Mucosa of descending colon (tissue), 3 donors: ENCODE measurements around the gene APOB. TPM values are rescaled to one million over a fixed set of nuclear protein-coding genes. Genes with fewer than 3 reads are reported as not detected.

Source experiments
- ATAC-seq: fragments of 200-7000 bp; cut with Tn5 transposase; one replicate; pipeline ENCODE4 v1.9.1; 2020; ENCODE audit warnings: mild to moderate bottlenecking, moderate library complexity
- DNase-seq, 3 donors: peaks; one replicate each; pipeline ENCODE4 v3.0.0-alpha.2; 2020
- H3K36me3 ChIP-seq: fragments of 200-600 bp; one replicate; pipeline ENCODE4 v1.8.0; 2021; ENCODE audit warnings: low read depth, mild to moderate bottlenecking
- H3K4me1 ChIP-seq: fragments of 200-600 bp; one replicate; pipeline ENCODE4 v1.8.0; 2021; ENCODE audit warnings: low read depth, mild to moderate bottlenecking
- H3K4me3 ChIP-seq: fragments of 200-600 bp; one replicate; pipeline ENCODE4 v1.8.0; 2021; ENCODE audit warnings: mild to moderate bottlenecking
- H3K9me3 ChIP-seq: fragments of 200-600 bp; one replicate; pipeline ENCODE4 v1.8.0; 2021; ENCODE audit warnings: mild to moderate bottlenecking
- intact Hi-C, 2 donors: fragments of 100-400 bp; cut with DNase I in 1 of 2; cut with micrococcal nuclease in 1 of 2; formaldehyde crosslinking; loops; one replicate each; pipeline versions ENCODE4 v1.11.0 to v1.11.1; 2022; cut with DNase I, micrococcal nuclease
- total RNA-seq, 3 donors: library from RNA; stranded (reverse); fragmentation: NEBNext Ultra II Directional in 2 of 3; extraction: Animal tissue kit (Norgen Biotek cat#: 25700) in 2 of 3; gene quantifications; one replicate each; pipeline versions ENCODE4 v1.2.1 to v1.2.4, GENCODE V29; 2021 to 2023
- TF ChIP-seq, protein P1 (sequence below): fragments of 200-600 bp; IDR thresholded peaks from one replicate; pipeline ENCODE4 v1.8.0; 2022; ENCODE audit warnings: antibody characterized with exemption, mild to moderate bottlenecking
- donor health status: DM: no; HTN: no; CAD: no; lungs with moderate emphysema.
- donor health status: DM: no; HTN: no; CAD: no.
- donor health status: DM: no; HTN: yes; CAD: no.

Gene APOB
- total RNA-seq, 3 donors from 2014 or later: 0.34 to 0.55 (median 0.47) TPM

DNA sequence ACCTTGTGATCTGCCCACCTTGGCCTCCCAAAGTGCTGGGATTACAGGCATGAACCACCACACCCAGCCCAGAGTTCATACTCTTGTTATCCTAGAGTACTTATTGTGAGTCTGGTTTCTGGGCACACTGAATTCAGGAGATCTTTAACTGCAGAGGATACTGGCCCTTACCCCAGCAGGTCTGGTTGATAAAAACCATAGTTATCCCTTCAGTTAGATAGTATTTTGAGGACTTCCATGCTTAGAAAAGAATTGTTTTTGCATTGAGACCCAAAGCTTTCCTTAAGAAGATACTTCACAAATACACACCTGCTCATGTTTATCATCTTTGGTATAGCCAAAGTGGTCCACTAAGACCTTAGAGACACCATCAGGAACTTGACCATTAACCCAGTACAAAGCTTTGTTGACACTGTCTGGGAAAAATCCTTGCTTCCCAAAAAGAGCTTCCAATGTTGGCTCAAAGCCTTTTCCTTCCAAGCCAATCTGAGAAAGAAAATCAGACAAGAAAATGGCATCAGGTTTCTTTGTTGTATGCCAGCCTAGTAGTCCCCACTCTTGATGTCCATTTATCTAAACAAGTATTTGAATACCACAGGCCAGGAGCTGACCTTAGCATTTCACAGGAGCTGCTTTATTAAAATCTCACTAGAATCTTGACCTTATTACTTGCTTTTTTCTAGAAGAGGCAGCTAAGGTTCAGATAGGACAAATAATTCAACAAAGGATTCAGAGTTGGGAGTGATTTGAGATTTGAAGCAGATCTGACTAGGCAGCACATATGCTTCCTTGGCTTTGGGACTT lies 17.2 kb downstream of the APOB start:
- Histone ChIP-seq H3K4me3 (no peak overlapping the region), H3K36me3 (no peaks in the 10 kb centered on the region), H3K9me3 (no peaks in the 10 kb centered on the region), H3K4me1 (no peaks in the 10 kb centered on the region)
- ATAC-seq (no peak), DNase-seq (no peak)
- TF ChIP-seq, protein P1, sequence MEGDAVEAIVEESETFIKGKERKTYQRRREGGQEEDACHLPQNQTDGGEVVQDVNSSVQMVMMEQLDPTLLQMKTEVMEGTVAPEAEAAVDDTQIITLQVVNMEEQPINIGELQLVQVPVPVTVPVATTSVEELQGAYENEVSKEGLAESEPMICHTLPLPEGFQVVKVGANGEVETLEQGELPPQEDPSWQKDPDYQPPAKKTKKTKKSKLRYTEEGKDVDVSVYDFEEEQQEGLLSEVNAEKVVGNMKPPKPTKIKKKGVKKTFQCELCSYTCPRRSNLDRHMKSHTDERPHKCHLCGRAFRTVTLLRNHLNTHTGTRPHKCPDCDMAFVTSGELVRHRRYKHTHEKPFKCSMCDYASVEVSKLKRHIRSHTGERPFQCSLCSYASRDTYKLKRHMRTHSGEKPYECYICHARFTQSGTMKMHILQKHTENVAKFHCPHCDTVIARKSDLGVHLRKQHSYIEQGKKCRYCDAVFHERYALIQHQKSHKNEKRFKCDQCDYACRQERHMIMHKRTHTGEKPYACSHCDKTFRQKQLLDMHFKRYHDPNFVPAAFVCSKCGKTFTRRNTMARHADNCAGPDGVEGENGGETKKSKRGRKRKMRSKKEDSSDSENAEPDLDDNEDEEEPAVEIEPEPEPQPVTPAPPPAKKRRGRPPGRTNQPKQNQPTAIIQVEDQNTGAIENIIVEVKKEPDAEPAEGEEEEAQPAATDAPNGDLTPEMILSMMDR: no peak
- intact Hi-C loops: no loop called here

DNA sequence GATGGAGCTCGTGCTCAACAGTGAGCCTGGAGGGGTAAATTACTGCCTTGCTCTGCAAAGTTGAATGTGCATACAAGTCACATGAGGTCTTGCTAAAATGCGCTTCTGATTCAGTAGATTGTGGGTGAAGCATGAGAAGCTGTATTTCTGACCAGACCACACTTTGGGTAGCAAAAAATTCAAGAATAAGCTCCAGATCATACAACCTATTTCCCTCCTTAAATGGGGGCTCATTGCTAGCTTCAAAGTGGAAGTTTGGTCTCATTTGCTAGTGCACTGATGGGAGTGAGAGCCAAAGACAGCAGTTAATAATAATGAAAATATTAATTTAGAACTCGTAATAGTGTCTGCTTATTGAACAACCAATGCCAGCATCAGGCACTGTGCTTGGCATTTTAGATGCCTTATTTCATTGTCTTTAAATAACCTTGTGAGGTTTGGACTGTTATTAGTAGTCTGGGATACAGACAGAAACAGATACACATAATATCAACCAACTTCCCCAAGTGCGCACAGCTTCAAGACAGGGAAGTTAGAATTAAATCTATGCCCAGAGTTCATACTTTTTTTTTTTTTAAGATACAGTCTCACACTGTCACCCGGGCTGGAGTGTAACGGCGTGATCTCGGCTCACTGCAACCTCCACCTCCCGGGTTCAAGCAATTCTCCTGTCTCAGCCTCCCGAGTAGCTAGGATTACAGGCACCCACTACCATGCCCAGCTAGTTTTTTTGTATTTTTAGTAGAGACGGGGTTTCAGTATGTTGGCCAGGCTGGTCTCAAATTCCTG lies 18.0 kb downstream of the APOB start:
- no peak for ATAC-seq
- intact Hi-C loops: no loop called here
- Histone ChIP-seq H3K36me3 (no peaks in the 10 kb centered on the region), H3K4me3 (no peak overlapping the region), H3K4me1 (no peaks in the 10 kb centered on the region), H3K9me3 (no peaks in the 10 kb centered on the region)
- TF ChIP-seq, protein P1: no peak
- no peak for DNase-seq

DNA sequence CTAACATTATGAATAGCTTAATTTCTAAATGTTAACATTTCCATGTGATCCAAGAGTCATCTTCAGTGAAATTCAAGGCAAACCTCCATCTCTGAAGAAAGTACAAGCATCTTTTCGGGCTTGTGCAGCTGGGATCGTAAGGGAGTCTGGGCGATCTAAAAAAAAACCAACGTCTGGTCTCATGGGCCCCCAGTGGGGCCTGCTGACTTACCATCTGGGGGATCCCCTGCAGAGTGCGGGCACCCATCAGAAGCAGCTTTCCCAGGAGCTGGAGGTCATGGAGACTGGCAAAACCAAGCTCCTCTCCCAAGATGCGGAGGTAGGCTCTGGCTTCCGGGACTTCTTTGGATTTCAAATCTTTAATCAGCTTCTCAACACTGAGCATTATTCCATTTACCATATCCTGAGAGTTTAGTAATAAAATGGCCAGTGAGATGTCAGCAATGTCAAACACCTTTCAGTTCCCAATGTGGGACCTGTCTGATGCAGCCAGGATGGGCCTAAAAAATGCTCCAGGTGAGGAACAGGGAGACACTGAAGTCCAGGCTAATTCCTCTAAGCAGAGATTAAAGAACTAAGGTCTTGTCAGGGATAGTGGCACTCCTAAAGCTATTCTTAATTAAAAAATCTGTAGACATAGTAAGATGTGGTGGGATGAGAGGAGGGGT lies 19.0 kb downstream of the APOB start:
- ATAC-seq: no peak
- no peaks in the 10 kb centered on the region for H3K36me3 ChIP-seq
- TF ChIP-seq, protein P1: no peak

DNA sequence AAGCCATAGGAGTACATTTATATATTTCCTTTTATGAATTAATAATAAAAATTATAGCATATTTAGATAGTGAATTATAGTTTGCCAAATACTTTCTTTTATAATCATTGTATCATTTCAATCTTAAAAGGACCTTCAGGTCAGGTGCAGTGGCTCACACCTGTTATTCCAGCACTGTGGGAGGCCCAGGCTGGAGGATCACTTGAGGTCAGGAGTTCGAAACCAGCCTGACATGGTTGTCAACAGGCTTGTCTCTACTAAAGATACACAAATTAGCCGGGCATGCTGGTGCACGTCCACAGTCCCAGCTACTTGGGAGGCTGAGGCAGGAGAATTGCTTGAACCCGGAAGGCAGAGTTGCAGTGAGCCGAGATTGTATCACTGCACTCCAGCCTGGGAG lies 19.7 kb downstream of the APOB start:
- H3K4me1 ChIP-seq: no peaks in the 10 kb centered on the region
- no peak for DNase-seq
- TF ChIP-seq, protein P1: no peak
- intact Hi-C loops: no loop called here
- no peak overlapping the region for H3K4me3 ChIP-seq
- no peak for ATAC-seq
- H3K36me3 ChIP-seq: no peaks in the 10 kb centered on the region
- H3K9me3 ChIP-seq: no peaks in the 10 kb centered on the region

More for the DNA sequence above, 19.0 kb downstream of the APOB start:
- no peaks in the 10 kb centered on the region for H3K9me3 ChIP-seq
- intact Hi-C loops: no loop called here
- no peak for DNase-seq
- H3K4me3 ChIP-seq: no peak overlapping the region
- no peaks in the 10 kb centered on the region for H3K4me1 ChIP-seq

DNA sequence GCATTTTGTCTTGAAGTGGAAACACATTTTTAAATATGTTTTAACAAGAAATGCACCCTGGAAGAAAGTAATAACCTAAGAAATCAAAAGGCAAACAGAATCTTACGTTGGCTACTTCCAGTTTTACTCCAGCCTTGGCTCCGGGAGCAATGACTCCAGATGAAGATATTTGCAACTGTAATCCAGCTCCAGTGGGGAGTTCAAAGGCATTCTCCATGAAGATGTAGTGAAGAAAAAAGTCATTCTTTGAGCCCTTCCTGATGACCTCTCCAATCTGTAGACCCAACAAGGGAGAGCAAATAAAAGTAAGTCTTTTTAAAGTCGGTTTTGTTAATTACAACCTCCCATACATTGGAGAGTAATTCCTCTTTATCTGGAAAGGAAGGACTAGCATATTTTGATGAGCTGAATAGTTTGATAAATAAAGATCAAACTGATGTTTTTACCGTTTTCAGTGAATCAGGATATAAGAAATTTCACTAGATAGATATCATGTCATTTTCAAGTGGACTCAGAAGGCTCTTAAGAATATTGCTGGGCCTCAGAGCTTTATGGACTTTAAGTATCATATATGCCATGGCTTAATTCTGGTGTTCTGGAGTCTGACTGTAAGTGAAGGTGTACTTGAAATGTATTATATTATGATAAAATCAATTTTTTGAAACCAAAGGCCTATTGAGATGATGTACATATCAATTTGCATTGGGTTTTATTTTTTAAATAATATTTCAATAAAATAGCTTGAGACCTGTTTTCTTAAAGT lies 20.3 kb downstream of the APOB start:
- DNase-seq (no peak), ATAC-seq (no peak)
- TF ChIP-seq, protein P1: no peak
- Histone ChIP-seq H3K4me1 (no peaks in the 10 kb centered on the region), H3K36me3 (no peaks in the 10 kb centered on the region), H3K9me3 (no peaks in the 10 kb centered on the region), H3K4me3 (no peak overlapping the region)
- intact Hi-C loops: no loop called here
